GM12878 (cell line): ENCODE data around the gene WWOX. TPM values are rescaled to one million over a fixed set of nuclear protein-coding genes. Genes with fewer than 3 reads are reported as not detected.
A peak's percentile ranks its signal among the peaks of the same experiment; 100 is the strongest.

ENCODE experiments used
- ATAC-seq: fragments of 200-7000 bp; cut with Tn5 transposase; 3 replicates; pipeline ENCODE4 v1.9.1; 2020; ENCODE audit warnings: mild to moderate bottlenecking, moderate library complexity
- BruUV-seq: library from RNA; stranded (reverse); fragments of 400-500 nt; replicated peaks from 2 replicates; lab custom pipeline; 2021; lab: Mats Ljungman, UMichigan
- CTCF ChIA-PET: fragments of 300-600 bp; sonication (Branson Sonifier 250); formaldehyde crosslinking; extraction: SDS; loops from one replicate; lab custom pipeline; 2021; ENCODE audit warnings: inconsistent platforms; lab: Yijun Ruan, JAX
- POLR2A ChIA-PET: fragments of 350-600 bp; formaldehyde crosslinking; extraction: SDS; loops from one replicate; lab custom pipeline; 2021; ENCODE audit warnings: inconsistent platforms; lab: Charles Lee
- RAD21 ChIA-PET: fragments of 300-600 bp; sonication (Branson Sonifier 250); formaldehyde crosslinking; loops from one replicate; lab custom pipeline; 2023; ENCODE audit warnings: antibody characterized with exemption; ENCODE audit not compliant: unreplicated experiment; lab: Charles Lee
- SMC1A ChIA-PET: fragments of 300-600 bp; sonication (Branson Sonifier 250); formaldehyde crosslinking; loops from one replicate; lab custom pipeline; 2023; ENCODE audit not compliant: unreplicated experiment, uncharacterized antibody; lab: Charles Lee
- DNase-seq: peaks from one replicate; pipeline ENCODE4 v3.0.0-alpha.2; 2011; ENCODE audit warnings: low read depth, low spot score
- FAIRE-seq: peaks from 3 replicates; lab custom pipeline; 2011; peaks lifted over from hg19 to GRCh38; lab: Jason Lieb, UNC
- H2AFZ ChIP-seq: 2 replicates; pipeline ENCODE4 v1.6.0; 2011; ENCODE audit warnings: low read depth, low read length, control low read depth; ENCODE audit not compliant: control insufficient read depth
- H3K27ac ChIP-seq: 2 replicates; pipeline ENCODE4 v1.5.1; 2011; ENCODE audit warnings: control low read depth; ENCODE audit not compliant: control insufficient read depth, insufficient read depth
- H3K27me3 ChIP-seq, 2 experiments: replicated peaks in 1 of 2; 2 replicates each; pipeline versions ENCODE4 v1.6.0 to v1.6.1; 2011; ENCODE audit warnings: low read length in 1 of 2; ENCODE audit not compliant: control insufficient read depth in 2 of 2, insufficient read depth in 2 of 2
- H3K36me3 ChIP-seq, 2 experiments: 2 replicates each; pipeline ENCODE4 v1.5.1; 2011; ENCODE audit warnings: low read length in 1 of 2; ENCODE audit not compliant: control insufficient read depth in 2 of 2, insufficient read depth in 2 of 2
- H3K4me1 ChIP-seq: 2 replicates; pipeline ENCODE4 v1.6.1; 2011; ENCODE audit warnings: mild to moderate bottlenecking, low read length, moderate library complexity, mixed read lengths; ENCODE audit not compliant: control insufficient read depth, insufficient read depth
- H3K4me2 ChIP-seq: 2 replicates; pipeline ENCODE4 v1.6.0; 2011; ENCODE audit warnings: control low read depth; ENCODE audit not compliant: control insufficient read depth, insufficient read depth
- H3K4me3 ChIP-seq: fragments of 200-600 bp; sonication (generic); 2 replicates; pipeline ENCODE4 v1.5.1; 2016
- H3K79me2 ChIP-seq: 2 replicates; pipeline ENCODE4 v1.6.0; 2011; ENCODE audit warnings: low read length; ENCODE audit not compliant: control insufficient read depth, insufficient read depth
- H3K9ac ChIP-seq: 2 replicates; pipeline ENCODE4 v1.8.0; 2011; ENCODE audit warnings: low read length, control low read depth, mixed read lengths; ENCODE audit not compliant: control insufficient read depth, insufficient read depth
- H3K9me3 ChIP-seq: replicated peaks from 3 replicates; pipeline ENCODE4 v1.5.1; 2011; ENCODE audit warnings: mild to moderate bottlenecking, low read length; ENCODE audit not compliant: control insufficient read depth, insufficient read depth
- H4K20me1 ChIP-seq: 2 replicates; pipeline ENCODE4 v1.6.0; 2011; ENCODE audit not compliant: control insufficient read depth, insufficient read depth
- ATF7 ChIP-seq: fragments of 450-650 bp; IDR thresholded peaks from 2 replicates; pipeline ENCODE4 v1.6.1; 2016; ENCODE audit warnings: low read depth, mild to moderate bottlenecking
- BCL3 ChIP-seq: IDR thresholded peaks from 2 replicates; pipeline ENCODE4 v1.6.1; 2011; ENCODE audit warnings: borderline replicate concordance, low read depth, mild to moderate bottlenecking, moderate library complexity, low read length; ENCODE audit not compliant: insufficient read depth, poor library complexity, severe bottlenecking
- E2F8 ChIP-seq: fragments of 450-650 bp; IDR thresholded peaks from 2 replicates; pipeline ENCODE4 v1.6.1; 2018; ENCODE audit warnings: mild to moderate bottlenecking, low read depth, moderate library complexity; ENCODE audit not compliant: partially characterized antibody
- E4F1 ChIP-seq: fragments of 450-650 bp; IDR thresholded peaks from 2 replicates; pipeline ENCODE4 v1.6.1; 2018; ENCODE audit warnings: borderline replicate concordance, mild to moderate bottlenecking; ENCODE audit not compliant: partially characterized antibody
- EP300 ChIP-seq, 2 experiments: fragments of 150-350 bp in 1 of 2; IDR thresholded peaks; 2 replicates each; pipeline ENCODE4 v1.6.1; 2011 to 2012; ENCODE audit warnings: low read depth in 2 of 2, low read length in 2 of 2, borderline replicate concordance in 1 of 2, improper control_type of control experiment in 1 of 2, inconsistent platforms in 1 of 2; ENCODE audit not compliant: control insufficient read depth in 1 of 2
- JUNB ChIP-seq: IDR thresholded peaks from 2 replicates; pipeline ENCODE4 v1.6.1; 2016; ENCODE audit warnings: antibody characterized with exemption, mild to moderate bottlenecking
- KLF5 ChIP-seq: fragments of 450-650 bp; IDR thresholded peaks from 2 replicates; pipeline ENCODE4 v1.6.1; 2014; ENCODE audit warnings: mild to moderate bottlenecking; ENCODE audit not compliant: partially characterized antibody
- NFYA ChIP-seq: IDR thresholded peaks from 2 replicates; pipeline ENCODE4 v1.6.1; 2011; ENCODE audit warnings: low read depth, mild to moderate bottlenecking, low read length, improper control_type of control experiment, borderline replicate concordance
- PAX5 ChIP-seq: IDR thresholded peaks from 2 replicates; pipeline ENCODE4 v1.6.1; 2011; ENCODE audit warnings: low read depth, low read length, borderline replicate concordance
- PML ChIP-seq: IDR thresholded peaks from 2 replicates; pipeline ENCODE4 v1.6.1; 2012; ENCODE audit warnings: low read length, inconsistent platforms
- ZNF24 ChIP-seq: fragments of 450-650 bp; IDR thresholded peaks from 2 replicates; pipeline ENCODE4 v1.6.1; 2017; ENCODE audit warnings: antibody characterized with exemption, mild to moderate bottlenecking
- ZNF687 ChIP-seq: fragments of 450-650 bp; IDR thresholded peaks from 2 replicates; pipeline ENCODE4 v1.6.1; 2017; ENCODE audit warnings: mild to moderate bottlenecking, moderate library complexity
- whole genome bisulfite sequencing: methylation state at CpG from one replicate; pipeline ENCODE4 v1.1.6; 2016; ENCODE audit warnings: low lambda C conversion rate; ENCODE audit not compliant: insufficient replicate concordance, insufficient coverage; ENCODE audit errors: missing lambda C conversion rate; 5-methylcytosine and 5-hydroxymethylcytosine counted together
- in situ Hi-C: fragments of 300-500 bp; cut with MboI; formaldehyde crosslinking; loops from 9 replicates; pipeline ENCODE4 v1.14.3; 2018; ENCODE audit warnings: mixed read lengths
- intact Hi-C: fragments of 100-400 bp; cut with micrococcal nuclease; formaldehyde crosslinking; loops from one replicate; pipeline ENCODE4 v1.14.2; 2022; ENCODE audit not compliant: unreplicated experiment
- polyA plus RNA-seq, 11 experiments: library from polyadenylated mRNA; depleted of rRNA in 4 of 11; unstranded in 6 of 11; stranded (reverse) in 5 of 11; fragments of >200 nt; fragmentation: Nextera tagmentation in 4 of 11; fragmentation: Illumina TruSeq in 1 of 11; extraction: Ambion mirVana in 4 of 11; extraction: Trizol in 1 of 11; gene quantifications; 1 replicate in 1 of 11; 2 replicates in 10 of 11; pipeline versions ENCODE4 v1.2.1 to v1.2.3, GENCODE V29; 2011 to 2016; ENCODE audit warnings: inconsistent platforms in 2 of 11, missing spikeins in 2 of 11, low read depth in 1 of 11
- total RNA-seq, 4 experiments: library from RNA; depleted of rRNA in 3 of 4; stranded (reverse); fragments of >200 nt in 3 of 4; fragmentation: Illumina TruSeq in 1 of 4; extraction: Trizol in 1 of 4; gene quantifications; 2 replicates each; pipeline versions ENCODE4 v1.2.1 to v1.2.3, GENCODE V29; 2013 to 2021

Gene WWOX
- total and polyA plus RNA-seq, 10 of the 15 experiments (the other 5 are each of a cell fraction or from before 2014, with no cell fraction given): 2.8 to 24.4 (median 17.8) TPM

GRCh38 chr16:78962457-78962929 is 863.0 kb downstream of the WWOX start:
- ChIA-PET RAD21 (no interaction called here), CTCF (no interaction called here), POLR2A (interaction anchor here (0.6 to 0.7 kb wide), 2 partner anchors 15 to 218 kb away, joined by 3 to 4 read pairs; no protein-coding TSS in a partner anchor), SMC1A (no interaction called here)
- intact Hi-C loops: loop anchor here (10.0 kb wide), 1 partner anchor 488 kb away; no protein-coding TSS in a partner anchor
- H3K9me3 ChIP-seq: peaks cover 7% of the 10 kb centered on the region
- DNase-seq (peak; percentile 60), ATAC-seq (peak; percentile 96), FAIRE-seq (no peak)
- no peaks in the 10 kb centered on the region for H3K79me2 ChIP-seq
- 3% methylated on average over 2 of the region's 2 CpGs for WGBS
- H3K4me3 ChIP-seq: no peak overlapping the region
- BruUV-seq: no TSS peak
- H3K9ac ChIP-seq: peak overlapping the region; percentile 26; the same call in 1 of the 2 replicates
- in situ Hi-C loops: no loop called here
- no peaks in the 10 kb centered on the region for H3K36me3 ChIP-seq
- H2AFZ ChIP-seq: no peak overlapping the region
- peak overlapping the region; percentile 92 for H3K4me2 ChIP-seq
- H4K20me1 ChIP-seq: no peaks in the 10 kb centered on the region
- peaks cover 25% of the 10 kb centered on the region for H3K4me1 ChIP-seq
- peak overlapping the region; percentile 90 for H3K27ac ChIP-seq
- H3K27me3 ChIP-seq: no peaks in the 10 kb centered on the region
- TF ChIP-seq E2F8 (no peak), JUNB (peak; percentile 93), NFYA (no peak), ATF7 (peak; percentile 65), PML (no peak), E4F1 (no peak), ZNF24 (no peak), PAX5 (peak; percentile 89), BCL3 (peak; percentile 43), KLF5 (no peak), EP300 (IDR thresholded peaks at IDR 0.05; ENCODE audit: borderline replicate concordance in 1 of 2, control insufficient read depth in 1 of 2, low read depth in 2 of 2, low read length in 2 of 2) (peak; percentile 93 to 95), ZNF687 (no peak)
